ENCODE measurements around the gene TMEM218. TPM values are rescaled to one million over a fixed set of nuclear protein-coding genes. Genes with fewer than 3 reads are reported as not detected.

TMEM218 gene
- total RNA-seq, 1 experiment from 2014 or later = 14.3 TPM

- Histone ChIP-seq H3K56ac (ENCODE audit: insufficient read length, low read depth, low read length) (no peak overlapping the region), H3T11ph (ENCODE audit: low read length) (no peak overlapping the region), H4K5ac (ENCODE audit: insufficient read length, low read depth, low read length) (no peak overlapping the region), H2BK12ac (ENCODE audit: insufficient read length, low read depth, low read length) (no peak overlapping the region), H4K91ac (ENCODE audit: insufficient read length, low read depth, low read length) (no peak overlapping the region), H3K23ac (ENCODE audit: insufficient read length, low read depth, low read length) (no peak overlapping the region), H2BK15ac (ENCODE audit: low read depth, low read length) (no peak overlapping the region), H3K18ac (ENCODE audit: insufficient read length, low read depth, low read length) (no peak overlapping the region), H4K20me1 (ENCODE audit: control insufficient read depth, insufficient read depth, insufficient read length) (no peaks in the 10 kb centered on the region), H3K79me2 (ENCODE audit: insufficient read depth, low read length) (no peaks in the 10 kb centered on the region), H3K27ac (ENCODE audit: insufficient read length, low read depth, low read length) (no peak overlapping the region), H2BK20ac (ENCODE audit: low read depth, low read length, poor library complexity, severe bottlenecking) (no peak overlapping the region), H3K4me1 (ENCODE audit: insufficient read depth, low read length) (no peaks in the 10 kb centered on the region), H3K9ac (ENCODE audit: extremely low read depth, insufficient read length, low read length) (no peak overlapping the region), H2AFZ (ENCODE audit: low read length) (no peak overlapping the region), H3K14ac (ENCODE audit: insufficient read depth, low read length) (no peak overlapping the region), H3K23me2 (ENCODE audit: insufficient read length, low read depth, low read length, poor library complexity, severe bottlenecking) (no peaks in the 10 kb centered on the region), H2BK5ac (ENCODE audit: insufficient read length, low read length) (no peak overlapping the region), H2AK5ac (ENCODE audit: insufficient read length, low read length) (no peak overlapping the region), H3K79me1 (ENCODE audit: insufficient read depth, low read depth, low read length, poor library complexity, severe bottlenecking) (no peaks in the 10 kb centered on the region), H2BK120ac (ENCODE audit: low read depth, low read length, poor library complexity, severe bottlenecking) (no peak overlapping the region), H4K8ac (replicated peaks; ENCODE audit: insufficient read length, low read depth, low read length) (no peak overlapping the region), H3K4ac (ENCODE audit: low read depth, low read length) (no peak overlapping the region), H3K9me3 (ENCODE audit: control insufficient read depth, low read depth, low read length) (no peaks in the 10 kb centered on the region), H3K4me2 (ENCODE audit: insufficient read depth, insufficient read length, low read length) (no peak overlapping the region), H3K27me3 (ENCODE audit: insufficient read depth, low read length) (no peaks in the 10 kb centered on the region)
- H3K4me3 Mint-ChIP-seq = no peak overlapping the region
- H3K9me3 Mint-ChIP-seq = no peaks in the 10 kb centered on the region
- WGBS (ENCODE audit: extremely low coverage, insufficient read length, low lambda C conversion rate) = no CpG with 5 or more reads among the region's 11 CpGs
- H3K36me3 Mint-ChIP-seq (ENCODE audit: insufficient read depth in 1 of 3, low read depth in 3 of 3) = peaks cover 0 to 2% (median 0%) of the 10 kb centered on the region in 3 experiments; a peak in 2 of 7 replicates
- no peak for TF ChIP-seq CTCF (conservative IDR thresholded peaks at IDR 0.05)
- H3K27me3 Mint-ChIP-seq (ENCODE audit: low read depth) = peaks cover 14% of the 10 kb centered on the region
- H3K4me1 Mint-ChIP-seq = peaks cover 3 to 6% of the 10 kb centered on the region in 2 experiments
- DNase-seq = no peak
- no peak overlapping the region for H3K27ac Mint-ChIP-seq
These were observed 27.9 kb downstream of the TMEM218 start for GRCh38 chr11:125083312-125084056.

All from H9 (cell line).